SU-DHL-6 (cell line): ENCODE measurements around the gene TMEM220.

Source experiments
- CTCF ChIP-seq: fragments of 200-600 bp; sonication (generic); IDR thresholded peaks from one replicate; pipeline ENCODE4 v1.5.1; 2017; ENCODE audit warnings: antibody characterized with exemption, mild to moderate bottlenecking, low read length, moderate library complexity; ENCODE audit not compliant: insufficient read depth, poor library complexity, severe bottlenecking
- EZH2phosphoT487 ChIP-seq: fragments of 200-600 bp; sonication (generic), shearing (Covaris generic); conservative IDR thresholded peaks from 2 replicates; pipeline ENCODE4 v1.6.1; 2018; ENCODE audit warnings: mild to moderate bottlenecking, antibody characterized with exemption, low read length, moderate library complexity, mixed read lengths

DNA sequence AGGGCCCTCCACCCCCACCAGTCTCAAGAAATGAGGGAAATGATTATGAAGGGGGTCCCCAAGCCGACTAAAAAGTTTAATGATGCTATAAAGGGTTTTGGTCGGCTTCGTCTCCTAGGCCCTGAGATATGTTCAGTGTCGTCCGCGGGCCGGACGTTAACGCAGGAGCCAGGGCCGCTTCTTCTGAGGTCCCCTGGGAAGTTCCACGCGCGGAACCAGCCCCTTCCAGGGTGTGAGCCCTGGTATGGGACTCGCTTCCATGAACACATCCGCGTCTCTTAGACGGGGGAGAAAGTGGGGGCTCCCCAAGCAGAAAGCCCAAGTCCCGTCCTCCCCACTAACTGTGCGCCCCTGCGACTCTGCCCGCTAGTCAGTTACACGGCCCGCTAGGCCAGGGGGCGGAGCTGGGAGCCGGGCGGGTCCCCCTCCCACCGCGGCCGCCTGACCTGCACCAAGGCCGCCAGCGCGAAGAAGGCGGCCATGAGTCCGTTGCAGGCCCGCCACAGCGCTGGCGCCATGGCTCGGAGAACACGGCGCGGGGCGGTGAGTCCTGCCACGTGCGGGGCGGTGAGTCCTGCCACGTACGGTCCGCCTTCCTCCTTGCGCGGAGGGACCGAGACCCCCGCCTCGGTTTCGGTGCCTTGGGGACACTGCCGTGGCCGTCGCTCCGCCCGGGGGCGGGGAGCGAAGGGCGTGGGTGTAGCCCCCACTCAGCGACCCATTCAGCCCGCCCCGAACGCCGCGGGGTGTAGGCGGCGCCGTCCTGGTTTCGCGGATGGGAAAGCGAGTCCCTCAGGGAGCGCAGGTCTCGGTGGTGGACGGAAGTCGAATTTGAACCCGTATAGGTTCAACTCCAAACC lies at the start of gene TMEM220:
- TF ChIP-seq CTCF (no peak), EZH2phosphoT487 (no peak)
